Hepatocyte (in vitro differentiated cells): Measurements from ENCODE around the gene DBP. TPM values are rescaled to one million over a fixed set of nuclear protein-coding genes. Genes with fewer than 3 reads are reported as not detected.

Source experiments
- DNase-seq: peaks from one replicate; pipeline ENCODE4 v3.0.0-alpha.2; 2016; ENCODE audit warnings: low spot score
- H2AFZ ChIP-seq: fragments of 200-600 bp; sonication (generic); 2 replicates; pipeline ENCODE4 v1.6.0; 2016; ENCODE audit warnings: antibody characterized with exemption, mild to moderate bottlenecking
- H3K27ac ChIP-seq: fragments of 200-600 bp; sonication (generic); 2 replicates; pipeline ENCODE4 v1.5.1; 2016; ENCODE audit warnings: mild to moderate bottlenecking
- H3K27me3 ChIP-seq: fragments of 200-600 bp; sonication (generic); 2 replicates; pipeline ENCODE4 v1.6.1; 2016
- H3K36me3 ChIP-seq: fragments of 200-600 bp; sonication (generic); replicated peaks from 2 replicates; pipeline ENCODE4 v1.5.1; 2016; ENCODE audit warnings: low read depth; ENCODE audit not compliant: insufficient read depth
- H3K4me1 ChIP-seq: fragments of 200-600 bp; sonication (generic); 2 replicates; pipeline ENCODE4 v1.5.1; 2016; ENCODE audit warnings: mild to moderate bottlenecking, moderate library complexity; ENCODE audit not compliant: insufficient read depth
- H3K4me2 ChIP-seq: fragments of 200-600 bp; sonication (generic); 2 replicates; pipeline ENCODE4 v1.6.0; 2016
- H3K4me3 ChIP-seq: fragments of 200-600 bp; sonication (generic); 2 replicates; pipeline ENCODE4 v1.5.1; 2016; ENCODE audit warnings: mild to moderate bottlenecking
- H3K79me2 ChIP-seq: fragments of 200-600 bp; sonication (generic); 2 replicates; pipeline ENCODE4 v1.6.0; 2017; ENCODE audit warnings: mild to moderate bottlenecking
- H3K9me2 ChIP-seq: fragments of 200-600 bp; sonication (generic); replicated peaks from 2 replicates; pipeline ENCODE4 v1.6.0; 2017; ENCODE audit warnings: mild to moderate bottlenecking; ENCODE audit not compliant: insufficient read depth
- H3K9me3 ChIP-seq: fragments of 200-600 bp; sonication (generic); 2 replicates; pipeline ENCODE4 v1.5.1; 2016; ENCODE audit warnings: low read depth, mild to moderate bottlenecking
- H4K20me1 ChIP-seq: fragments of 200-600 bp; sonication (generic); 2 replicates; pipeline ENCODE4 v1.6.0; 2016; ENCODE audit warnings: mild to moderate bottlenecking; ENCODE audit not compliant: insufficient read depth, poor library complexity, severe bottlenecking
- CTCF ChIP-seq: fragments of 200-600 bp; sonication (generic); IDR thresholded peaks from 2 replicates; pipeline ENCODE4 v1.5.1; 2016; ENCODE audit warnings: antibody characterized with exemption, mild to moderate bottlenecking; ENCODE audit not compliant: poor library complexity
- EZH2 ChIP-seq: fragments of 200-600 bp; sonication (generic); IDR thresholded peaks from 2 replicates; pipeline ENCODE4 v1.6.1; 2016; ENCODE audit warnings: antibody characterized with exemption, mild to moderate bottlenecking, borderline replicate concordance
- EZH2phosphoT487 ChIP-seq: fragments of 200-600 bp; sonication (generic); IDR thresholded peaks from one replicate; pipeline ENCODE4 v1.6.1; 2018; ENCODE audit warnings: antibody characterized with exemption, mild to moderate bottlenecking, low read depth, moderate library complexity; ENCODE audit not compliant: unreplicated experiment, severe bottlenecking
- WGBS: methylation state at CpG from one replicate; pipeline ENCODE4 v1.1.6; 2016; ENCODE audit warnings: low lambda C conversion rate; ENCODE audit errors: missing lambda C conversion rate; 5-methylcytosine and 5-hydroxymethylcytosine counted together
- polyA plus RNA-seq: library from polyadenylated mRNA; unstranded; fragments of >200 nt; fragmentation: Nextera tagmentation; extraction: Ambion mirVana; gene quantifications from 2 replicates; pipeline ENCODE4 v1.2.1, GENCODE V29; 2016
- total RNA-seq: library from RNA; depleted of rRNA; stranded (reverse); fragments of >200 nt; gene quantifications from 2 replicates; pipeline ENCODE4 v1.2.3, GENCODE V29; 2014

DBP gene
- total and polyA plus RNA-seq, 2 experiments from 2014 or later, result 5.4 to 11.8 TPM

GRCh38 chr19:48674921-48675824 is 38.0 kb upstream of the DBP start:
- WGBS, result 42% methylated on average over 28 of the region's 28 CpGs
- peak; percentile 93 for DNase-seq
- Histone ChIP-seq H3K9me3 (no peaks in the 10 kb centered on the region), H2AFZ (peak overlapping the region; percentile 2), H3K36me3 (no peaks in the 10 kb centered on the region), H3K79me2 (no peaks in the 10 kb centered on the region), H3K4me3 (no peak overlapping the region), H3K27ac (peak overlapping the region; percentile 62), H3K4me1 (peaks cover 15% of the 10 kb centered on the region), H4K20me1 (no peaks in the 10 kb centered on the region), H3K27me3 (no peaks in the 10 kb centered on the region), H3K9me2 (no peaks in the 10 kb centered on the region), H3K4me2 (peak overlapping the region; percentile 51)
- TF ChIP-seq CTCF (peak; percentile 90), EZH2phosphoT487 (no peak)

- Histone ChIP-seq H3K4me3 (no peak overlapping the region), H3K4me2 (no peak overlapping the region), H3K27me3 (no peaks in the 10 kb centered on the region), H3K27ac (no peak overlapping the region), H3K36me3 (no peaks in the 10 kb centered on the region), H2AFZ (no peak overlapping the region), H3K9me3 (no peaks in the 10 kb centered on the region), H3K79me2 (no peaks in the 10 kb centered on the region), H3K4me1 (peaks cover 15% of the 10 kb centered on the region), H4K20me1 (no peaks in the 10 kb centered on the region), H3K9me2 (no peaks in the 10 kb centered on the region)
- no peak for DNase-seq
- WGBS, result 92% methylated on average over 14 of the region's 19 CpGs
- TF ChIP-seq EZH2phosphoT487, result no peak
- TF ChIP-seq CTCF, result no peak
- TF ChIP-seq EZH2, result no peak
Measured at GRCh38 chr19:48674216-48674809, 37.1 kb upstream of the DBP start.

- Histone ChIP-seq H3K4me1 (peaks cover 15% of the 10 kb centered on the region), H3K79me2 (no peaks in the 10 kb centered on the region), H3K9me3 (no peaks in the 10 kb centered on the region), H3K27ac (no peak overlapping the region), H3K4me3 (no peak overlapping the region), H4K20me1 (no peaks in the 10 kb centered on the region), H3K27me3 (no peaks in the 10 kb centered on the region), H2AFZ (no peak overlapping the region), H3K9me2 (no peaks in the 10 kb centered on the region), H3K36me3 (no peaks in the 10 kb centered on the region), H3K4me2 (no peak overlapping the region)
- WGBS, result 83% methylated on average over 25 of the region's 25 CpGs
- TF ChIP-seq EZH2 (no peak), EZH2phosphoT487 (no peak), CTCF (no peak)
- no peak for DNase-seq
Measured at GRCh38 chr19:48673436-48674100, 36.4 kb upstream of the DBP start.
